NCI-H1930 (cell line): ENCODE measurements around the gene MCOLN3.

ENCODE experiments used
- DNase-seq, 2 experiments: peaks; one replicate each; lab custom pipeline; 2025; lab: John Stamatoyannopoulos, UW

Gene MCOLN3

GRCh38 chr1:85048296-85049064 lies at the start of gene MCOLN3:
MCOLN3 (minus strand) TSS chr1:85048500; CDS start chr1:85045360, 3,140 bp downstream.
- DNase-seq = peak; percentile 24 to 27

- no peak for DNase-seq
Observed at GRCh38 chr1:85093644-85094043, 45.3 kb upstream of the MCOLN3 start.

GRCh38 chr1:85091671-85092280 lies 43.5 kb upstream of the MCOLN3 start:
- no peak for DNase-seq

GRCh38 chr1:85090225-85090624 lies 41.9 kb upstream of the MCOLN3 start:
- DNase-seq = no peak

GRCh38 chr1:85089203-85089602 lies 40.9 kb upstream of the MCOLN3 start:
- no peak for DNase-seq

GRCh38 chr1:85088408-85088784 lies 40.1 kb upstream of the MCOLN3 start:
- no peak for DNase-seq

GRCh38 chr1:85087659-85088407 lies 39.5 kb upstream of the MCOLN3 start:
- no peak for DNase-seq

- DNase-seq = no peak
Observed at GRCh38 chr1:85085417-85085816, 37.1 kb upstream of the MCOLN3 start.

GRCh38 chr1:85078903-85079302 lies 30.6 kb upstream of the MCOLN3 start:
- no peak for DNase-seq

- DNase-seq = no peak
Observed at GRCh38 chr1:85074365-85074964, 26.2 kb upstream of the MCOLN3 start.

- DNase-seq = no peak
Observed at GRCh38 chr1:85070972-85071492, 22.7 kb upstream of the MCOLN3 start.

GRCh38 chr1:85068846-85069245 lies 20.5 kb upstream of the MCOLN3 start:
- DNase-seq = no peak

- DNase-seq = no peak
Observed at GRCh38 chr1:85065550-85065949, 17.2 kb upstream of the MCOLN3 start.

- DNase-seq = no peak
Observed at GRCh38 chr1:85062425-85063026, 14.2 kb upstream of the MCOLN3 start.

GRCh38 chr1:85061711-85062424 lies 13.6 kb upstream of the MCOLN3 start:
- DNase-seq = peak; percentile 80 to 88

- no peak for DNase-seq
Observed at GRCh38 chr1:85060038-85060437, 11.7 kb upstream of the MCOLN3 start.

GRCh38 chr1:85059563-85059962 lies 11.3 kb upstream of the MCOLN3 start:
- DNase-seq = no peak

GRCh38 chr1:85058786-85059185 lies 10.5 kb upstream of the MCOLN3 start:
- no peak for DNase-seq

- no peak for DNase-seq
Observed at GRCh38 chr1:85058311-85058710, 10.0 kb upstream of the MCOLN3 start.

- no peak for DNase-seq
Observed at GRCh38 chr1:85054664-85055063, 6.4 kb upstream of the MCOLN3 start.

GRCh38 chr1:85049735-85050166 lies 1.5 kb upstream of the MCOLN3 start:
- no peak for DNase-seq
